Measurements from ENCODE around the gene TEAD1.

DNA sequence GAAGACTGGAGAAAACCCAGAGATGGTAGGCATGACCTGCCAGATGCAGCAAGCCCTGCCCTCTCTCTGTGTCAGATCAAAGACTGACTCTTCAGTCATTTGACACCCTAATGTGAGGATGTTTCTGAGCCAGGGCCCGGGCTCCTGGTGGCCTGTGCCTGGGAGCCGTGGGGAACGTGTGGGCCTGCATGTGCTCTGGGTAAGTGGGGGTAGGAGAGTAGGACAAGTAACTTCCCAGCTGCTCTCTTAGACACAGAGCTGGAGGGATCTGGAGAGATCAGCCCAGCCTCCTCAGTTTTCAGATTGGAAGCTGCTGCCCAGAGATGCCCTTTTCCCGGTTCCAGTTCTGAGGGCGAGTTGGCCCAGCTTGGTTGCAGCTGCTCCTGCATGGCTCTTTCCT lies 110.8 kb downstream of the TEAD1 start:
- TF ChIP-seq POLR2AphosphoS5 (IDR thresholded peaks at IDR 0.05) (no peak), CTCF (IDR thresholded peaks at IDR 0.05; ENCODE audit: poor library complexity, severe bottlenecking) (no peak), EZH2 (IDR thresholded peaks at IDR 0.05; ENCODE audit: borderline replicate concordance, insufficient read depth, low read length, poor library complexity, severe bottlenecking) (no peak), MXI1 (conservative IDR thresholded peaks at IDR 0.05; ENCODE audit: poor library complexity, severe bottlenecking) (no peak), RAD21 (conservative IDR thresholded peaks at IDR 0.05) (no peak), SMC3 (conservative IDR thresholded peaks at IDR 0.05; ENCODE audit: poor library complexity) (no peak)

Measured in neural cell (in vitro differentiated cells).